Measurements from ENCODE around the gene NUDT14.

Gene NUDT14

GRCh38 chr14:105152794-105153241, 28.3 kb downstream of the NUDT14 start:
- TF ChIP-seq ZFX (IDR thresholded peaks at IDR 0.05; ENCODE audit: borderline replicate concordance): no peak
- no peak for TF ChIP-seq CTCF (IDR thresholded peaks at IDR 0.05)
- no peak overlapping the region for H3K27ac ChIP-seq

DNA sequence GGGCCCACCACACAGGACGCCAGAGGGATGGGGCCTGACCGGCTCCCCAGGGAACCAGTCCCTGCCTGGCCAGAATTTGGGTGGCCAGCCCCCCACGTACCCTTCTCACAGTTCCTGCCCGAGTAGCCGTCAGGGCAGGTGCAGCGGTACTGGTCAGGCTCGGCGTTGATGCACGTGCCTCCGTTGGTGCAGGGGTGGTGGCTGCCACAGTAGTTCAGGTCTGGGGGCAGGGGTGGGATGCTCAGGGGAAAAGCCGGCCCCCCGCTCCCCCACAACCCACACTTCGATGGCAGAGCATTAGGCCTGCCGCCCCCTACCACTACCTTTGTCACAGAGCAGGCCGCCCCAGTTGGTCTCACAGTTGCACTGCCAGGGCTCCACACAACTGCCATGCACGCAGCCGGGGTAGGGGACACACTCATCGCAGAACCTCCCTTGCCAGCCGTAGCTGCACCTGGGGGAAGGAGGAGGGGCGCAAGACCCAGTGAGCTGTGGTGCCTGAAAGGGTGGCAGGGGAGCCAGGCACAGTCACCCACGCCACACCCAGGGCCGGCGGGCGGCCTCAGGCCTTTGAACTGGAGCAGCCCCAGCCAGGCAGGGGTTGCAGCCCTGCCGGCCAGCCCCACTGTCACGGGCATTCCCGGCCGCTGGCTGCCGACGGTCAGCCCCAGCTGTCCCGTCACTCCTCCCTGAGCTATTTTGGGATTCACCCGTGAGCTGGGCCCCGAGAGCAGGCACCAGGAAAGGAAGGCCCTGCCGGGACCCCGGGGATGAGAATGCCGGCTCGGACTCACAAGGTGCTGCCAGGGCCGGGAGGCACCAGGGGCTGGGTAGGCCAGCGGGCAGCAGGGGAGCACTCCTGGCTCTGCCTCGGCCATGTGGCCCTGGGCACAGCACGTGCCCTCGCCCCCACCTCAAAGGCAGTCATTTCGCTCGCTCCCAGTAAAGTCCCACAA, 29.0 kb downstream of the NUDT14 start:
- TF ChIP-seq CTCF (IDR thresholded peaks at IDR 0.05) (no peak), ZFX (IDR thresholded peaks at IDR 0.05; ENCODE audit: borderline replicate concordance) (no peak)
- no peak overlapping the region for H3K27ac ChIP-seq

- TF ChIP-seq CTCF (IDR thresholded peaks at IDR 0.05) (no peak), ZFX (IDR thresholded peaks at IDR 0.05; ENCODE audit: borderline replicate concordance) (no peak)
- no peak overlapping the region for H3K27ac ChIP-seq
These were observed 29.9 kb downstream of the NUDT14 start for GRCh38 chr14:105151084-105151837.

DNA sequence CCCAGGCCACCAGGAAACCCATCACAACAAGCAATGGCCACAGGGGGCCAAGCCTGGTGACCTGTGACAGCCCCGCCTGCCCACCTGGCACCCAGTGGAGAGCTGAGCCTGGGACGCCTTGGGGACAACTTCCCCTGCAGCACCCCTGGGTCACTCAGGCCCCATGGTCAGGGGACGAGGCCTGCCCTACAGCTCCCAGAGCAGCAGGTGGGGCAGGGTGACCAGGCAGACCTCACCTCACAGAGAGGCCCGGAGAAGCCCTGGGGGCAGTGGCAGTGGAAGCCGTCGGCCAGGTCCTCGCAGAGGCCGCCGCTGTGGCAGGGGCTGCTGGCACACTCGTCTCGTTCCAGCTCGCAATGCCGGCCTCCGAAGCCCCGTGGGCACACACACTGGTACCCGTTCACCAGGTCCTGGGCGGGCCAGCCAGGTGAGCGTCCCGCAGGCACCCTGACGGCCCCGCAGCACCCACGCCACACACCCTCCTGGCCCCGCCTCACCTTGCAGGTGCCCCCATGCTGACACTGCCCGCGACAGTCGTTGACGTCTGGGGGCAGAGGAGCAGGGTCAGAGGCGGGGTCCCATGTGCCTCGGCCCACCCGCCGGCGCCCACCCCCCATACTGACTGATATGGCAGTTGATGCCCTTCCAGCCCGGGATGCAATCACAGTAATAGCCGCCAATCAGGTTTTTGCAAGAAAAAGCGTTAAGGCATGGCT, 30.6 kb downstream of the NUDT14 start:
- TF ChIP-seq ZFX (IDR thresholded peaks at IDR 0.05; ENCODE audit: borderline replicate concordance) (no peak), CTCF (IDR thresholded peaks at IDR 0.05) (no peak)
- no peak overlapping the region for H3K27ac ChIP-seq

DNA sequence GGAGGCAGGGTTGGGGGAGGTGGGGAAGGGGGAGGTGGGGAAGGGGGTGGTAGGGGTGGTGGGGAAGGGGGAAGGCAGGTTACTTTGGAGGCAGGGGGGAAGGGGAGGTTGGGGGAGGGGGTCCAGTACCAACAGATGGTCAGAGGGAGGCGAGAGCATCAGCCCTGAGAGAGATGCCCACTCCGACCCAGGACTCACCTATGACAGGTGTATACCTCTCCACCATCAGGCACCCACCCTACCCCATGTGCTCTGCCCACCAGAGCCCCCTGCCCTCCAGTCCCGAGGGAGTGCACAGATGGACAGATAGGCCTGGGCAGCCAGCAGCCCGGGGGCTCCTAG, 31.1 kb downstream of the NUDT14 start:
- TF ChIP-seq CTCF (IDR thresholded peaks at IDR 0.05): no peak
- TF ChIP-seq ZFX (IDR thresholded peaks at IDR 0.05; ENCODE audit: borderline replicate concordance): no peak
- H3K27ac ChIP-seq: no peak overlapping the region

DNA sequence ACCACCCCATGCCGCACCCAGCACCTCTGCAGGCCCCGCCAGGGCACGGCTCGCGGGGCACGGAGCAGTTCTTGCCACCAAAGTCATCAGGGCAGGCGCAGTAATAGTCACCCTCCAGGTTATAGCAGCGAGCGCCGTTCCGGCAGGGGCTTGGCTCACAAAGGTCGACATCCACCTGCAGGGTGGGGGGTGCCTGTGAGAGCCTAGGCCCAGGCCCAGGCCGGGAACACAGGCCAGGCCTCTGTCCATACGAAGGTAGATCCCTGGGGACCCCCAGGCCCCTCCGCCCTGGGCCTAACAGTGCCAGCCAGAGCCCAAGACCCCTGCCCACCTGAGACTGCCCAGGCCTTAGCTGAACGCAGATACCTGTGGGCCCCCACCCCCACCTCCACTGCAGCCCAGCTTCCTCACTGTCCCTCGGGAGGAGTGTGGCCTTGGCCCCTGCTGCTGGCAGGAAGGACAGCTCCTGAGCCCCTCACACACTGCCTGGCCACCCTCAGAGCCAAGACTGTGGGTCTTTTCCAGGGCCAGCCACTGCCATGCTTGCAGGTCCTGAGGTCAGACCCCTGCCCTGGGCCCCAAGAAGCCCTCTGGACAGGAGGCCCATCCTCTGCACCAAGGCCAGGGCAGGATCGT, 31.8 kb downstream of the NUDT14 start:
- no peak for TF ChIP-seq ZFX (IDR thresholded peaks at IDR 0.05; ENCODE audit: borderline replicate concordance)
- no peak for TF ChIP-seq CTCF (IDR thresholded peaks at IDR 0.05)

More for the DNA sequence above, 31.8 kb downstream of the NUDT14 start:
- H3K27ac ChIP-seq: no peak overlapping the region

Data from 22Rv1 (cell line).